ENCODE data around the gene RNF148. TPM values are rescaled to one million over a fixed set of nuclear protein-coding genes. Genes with fewer than 3 reads are reported as not detected.

RNF148 gene
- total RNA-seq, 1 experiment from 2014 or later = 0.99 TPM

GRCh38 chr7:122717356-122718089 lies 14.8 kb upstream of the RNF148 start:
- no peak for TF ChIP-seq CTCF (IDR thresholded peaks at IDR 0.05; ENCODE audit: unreplicated experiment)
- Mint-ChIP-seq H3K36me3 (ENCODE audit: insufficient read depth, unreplicated experiment) (no peaks in the 10 kb centered on the region), H3K27me3 (ENCODE audit: unreplicated experiment) (no peaks in the 10 kb centered on the region), H3K9me3 (ENCODE audit: low read depth, unreplicated experiment) (peaks cover 3% of the 10 kb centered on the region), H3K27ac (ENCODE audit: unreplicated experiment) (no peak overlapping the region), H3K4me1 (ENCODE audit: low read depth, unreplicated experiment) (no peaks in the 10 kb centered on the region), H3K4me3 (ENCODE audit: low read depth, unreplicated experiment) (no peak overlapping the region)
- no TSS peak for BruUV-seq (replicated peaks)
- CTCF ChIA-PET = no interaction called here
- intact Hi-C loops (cut with micrococcal nuclease; ENCODE audit: unreplicated experiment) = no loop called here
- DNase-seq = no peak

GRCh38 chr7:122715183-122715582 lies 12.5 kb upstream of the RNF148 start:
- no peak overlapping the region for H3K27ac Mint-ChIP-seq (ENCODE audit: unreplicated experiment)
- H3K4me1 Mint-ChIP-seq (ENCODE audit: low read depth, unreplicated experiment) = no peaks in the 10 kb centered on the region
- no peak for DNase-seq
- intact Hi-C loops (cut with micrococcal nuclease; ENCODE audit: unreplicated experiment) = no loop called here
- H3K9me3 Mint-ChIP-seq (ENCODE audit: low read depth, unreplicated experiment) = no peaks in the 10 kb centered on the region
- no peak overlapping the region for H3K4me3 Mint-ChIP-seq (ENCODE audit: low read depth, unreplicated experiment)
- no peaks in the 10 kb centered on the region for H3K36me3 Mint-ChIP-seq (ENCODE audit: insufficient read depth, unreplicated experiment)
- no peak for TF ChIP-seq CTCF (IDR thresholded peaks at IDR 0.05; ENCODE audit: unreplicated experiment)
- no peaks in the 10 kb centered on the region for H3K27me3 Mint-ChIP-seq (ENCODE audit: unreplicated experiment)
- no TSS peak for BruUV-seq (replicated peaks)
- CTCF ChIA-PET = interaction anchor here (0.7 to 1.5 kb wide), 2 partner anchors 11 to 79 kb away, joined by 3 read pairs; no protein-coding TSS in a partner anchor

GRCh38 chr7:122710916-122711315 lies 8.2 kb upstream of the RNF148 start:
- no TSS peak for BruUV-seq (replicated peaks)
- Mint-ChIP-seq H3K27me3 (ENCODE audit: unreplicated experiment) (no peaks in the 10 kb centered on the region), H3K27ac (ENCODE audit: unreplicated experiment) (no peak overlapping the region), H3K4me3 (ENCODE audit: low read depth, unreplicated experiment) (no peak overlapping the region), H3K9me3 (ENCODE audit: low read depth, unreplicated experiment) (no peaks in the 10 kb centered on the region), H3K4me1 (ENCODE audit: low read depth, unreplicated experiment) (no peaks in the 10 kb centered on the region), H3K36me3 (ENCODE audit: insufficient read depth, unreplicated experiment) (no peaks in the 10 kb centered on the region)
- no peak for TF ChIP-seq CTCF (IDR thresholded peaks at IDR 0.05; ENCODE audit: unreplicated experiment)
- intact Hi-C loops (cut with micrococcal nuclease; ENCODE audit: unreplicated experiment) = no loop called here
- DNase-seq = no peak
- CTCF ChIA-PET = no interaction called here

DNA sequence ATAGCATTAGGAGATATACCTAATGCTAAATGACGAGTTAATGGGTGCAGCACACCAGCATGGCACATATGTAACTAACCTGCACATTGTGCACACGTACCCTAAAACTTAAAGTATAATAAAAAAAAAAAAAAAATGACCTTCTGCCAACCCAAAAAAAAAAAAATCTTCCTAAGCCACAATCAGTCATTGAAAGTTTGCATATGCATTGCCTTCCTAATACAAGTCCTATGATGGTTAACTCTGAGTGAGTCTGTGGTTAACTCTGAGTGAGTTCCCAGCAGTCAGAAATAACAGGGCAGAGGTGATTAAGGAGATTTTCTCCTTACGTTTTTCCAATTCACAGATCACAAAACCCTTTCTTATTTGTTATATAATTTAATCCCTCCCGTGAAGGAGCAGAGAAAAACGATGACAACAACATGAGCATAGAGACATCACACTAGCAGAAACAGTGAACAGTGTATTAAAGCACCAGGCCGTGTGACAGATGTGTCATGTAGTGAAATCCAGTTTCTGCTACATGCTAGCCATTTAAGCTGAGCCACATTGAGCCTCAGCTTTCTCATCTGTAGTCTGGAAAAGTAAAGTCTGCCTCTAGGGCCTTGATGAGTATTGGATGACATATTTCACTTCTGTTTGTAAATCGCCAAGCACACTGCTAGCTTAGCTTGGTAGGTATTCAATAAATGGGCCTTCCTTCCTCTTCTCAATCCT lies 7.4 kb upstream of the RNF148 start:
- intact Hi-C loops (cut with micrococcal nuclease; ENCODE audit: unreplicated experiment) = no loop called here
- DNase-seq = no peak
- H3K4me1 Mint-ChIP-seq (ENCODE audit: low read depth, unreplicated experiment) = no peaks in the 10 kb centered on the region
- H3K4me3 Mint-ChIP-seq (ENCODE audit: low read depth, unreplicated experiment) = no peak overlapping the region
- no peaks in the 10 kb centered on the region for H3K36me3 Mint-ChIP-seq (ENCODE audit: insufficient read depth, unreplicated experiment)
- TF ChIP-seq CTCF (IDR thresholded peaks at IDR 0.05; ENCODE audit: unreplicated experiment) = no peak
- no peak overlapping the region for H3K27ac Mint-ChIP-seq (ENCODE audit: unreplicated experiment)
- CTCF ChIA-PET = no interaction called here
- no peaks in the 10 kb centered on the region for H3K27me3 Mint-ChIP-seq (ENCODE audit: unreplicated experiment)
- H3K9me3 Mint-ChIP-seq (ENCODE audit: low read depth, unreplicated experiment) = no peaks in the 10 kb centered on the region
- BruUV-seq (replicated peaks) = no TSS peak
